GM12874 (cell line): ENCODE results near the gene CGREF1.

Experiments
- CTCF ChIP-seq: IDR thresholded peaks from 2 replicates; pipeline ENCODE4 v1.5.1; 2011; ENCODE audit warnings: low read depth, mild to moderate bottlenecking, control low read depth, low read length, moderate library complexity; ENCODE audit not compliant: insufficient read depth

CGREF1 gene

DNA sequence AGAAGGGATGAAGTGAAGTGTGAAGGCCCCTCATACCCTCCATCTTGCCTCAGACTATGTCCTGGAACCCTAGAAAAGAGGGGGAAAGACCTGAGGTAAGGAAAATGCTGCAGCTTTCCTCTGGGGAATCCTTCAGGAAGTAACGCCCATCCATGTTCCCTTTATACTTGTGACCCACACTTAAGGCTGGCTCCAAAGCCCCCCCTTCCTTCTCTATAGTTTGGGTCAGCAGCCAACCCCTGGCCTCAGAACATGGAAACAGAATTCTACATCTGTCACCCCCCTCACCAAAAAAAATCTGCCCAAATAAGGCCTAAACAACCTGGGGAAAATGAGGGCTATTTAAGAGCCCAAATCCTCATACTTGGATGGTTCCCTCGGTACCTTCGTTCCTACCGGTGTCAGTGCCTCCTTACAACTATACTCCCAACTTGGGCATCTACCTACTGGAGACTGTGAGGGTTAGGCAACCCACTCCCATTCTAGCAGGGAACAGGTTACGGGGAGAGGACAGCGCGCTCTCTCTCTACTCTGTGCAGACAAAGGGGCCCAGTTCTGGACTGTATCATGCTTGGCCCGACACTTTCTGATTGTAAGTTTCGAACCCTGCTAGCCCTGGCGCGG, 48.2 kb downstream of the CGREF1 start:
- TF ChIP-seq CTCF: no peak

DNA sequence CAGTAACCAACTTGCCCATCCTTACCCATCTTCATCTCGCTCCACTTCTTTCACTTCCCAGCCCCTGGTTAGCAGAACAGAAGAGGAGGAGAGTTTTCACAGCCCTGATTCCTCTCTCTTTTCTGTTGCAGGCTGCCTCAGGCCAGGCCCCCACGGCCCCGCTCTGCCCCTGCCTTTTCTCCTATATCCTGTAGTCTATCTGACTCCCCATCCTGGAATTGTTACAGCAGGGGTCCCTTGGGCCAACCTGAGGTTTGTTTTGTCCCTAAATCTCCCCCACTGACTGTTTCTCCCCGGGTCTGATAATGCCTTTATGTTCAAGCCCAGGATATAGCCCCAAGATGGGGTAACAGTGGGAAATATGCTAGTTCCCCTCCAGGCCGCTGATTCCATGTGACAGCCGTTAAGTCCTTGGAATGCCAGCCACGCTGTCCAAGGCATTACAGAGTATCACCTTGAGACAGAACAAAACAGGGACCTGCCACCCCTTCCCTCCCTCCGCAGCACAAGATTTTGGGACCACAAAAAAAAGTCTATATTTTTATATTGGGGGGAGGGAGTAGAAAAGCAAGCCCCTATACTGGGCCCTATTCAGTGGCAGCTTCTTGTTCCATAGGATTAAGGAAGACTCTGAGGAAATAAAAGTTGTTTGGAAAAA, 48.8 kb downstream of the CGREF1 start:
- TF ChIP-seq CTCF: no peak

DNA sequence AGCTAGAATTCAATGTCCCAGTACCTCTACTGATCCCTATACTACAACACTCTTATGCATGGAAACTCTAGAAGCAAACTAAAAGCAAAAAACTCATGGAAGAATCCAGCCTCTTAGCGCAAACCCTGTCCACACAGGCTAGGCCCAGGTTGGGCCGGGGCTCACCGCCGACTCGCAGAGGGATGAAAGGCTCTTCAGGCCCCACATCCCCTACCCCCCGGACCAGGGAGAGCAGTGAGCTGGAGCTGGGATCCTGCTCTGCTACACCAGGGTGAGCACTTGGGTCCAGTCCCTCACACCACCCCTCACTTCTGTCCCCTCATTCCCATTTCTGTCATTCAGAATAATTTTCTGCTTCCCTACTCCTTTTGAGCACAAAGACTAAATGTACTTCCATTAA, 49.5 kb downstream of the CGREF1 start:
- TF ChIP-seq CTCF: no peak

DNA sequence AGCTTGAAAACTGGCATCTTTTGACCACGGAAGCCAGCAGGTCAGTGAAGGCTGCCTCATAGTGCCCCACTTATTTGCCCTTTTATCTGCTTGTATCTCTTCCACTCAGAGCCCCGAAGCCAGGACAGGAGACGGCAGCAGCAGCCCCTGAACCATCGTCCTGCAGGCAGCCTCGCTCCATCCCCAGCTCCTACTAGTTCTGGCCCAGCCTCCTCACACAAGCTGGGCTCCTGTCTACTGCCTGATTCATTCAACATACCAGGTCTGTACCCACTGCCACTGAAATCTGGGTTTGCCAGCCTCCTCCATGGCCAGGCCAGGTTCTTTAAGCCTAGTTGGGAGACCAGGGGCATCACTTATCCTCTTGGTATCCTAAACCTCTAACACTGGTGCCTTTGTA, 51.5 kb downstream of the CGREF1 start:
- no peak for TF ChIP-seq CTCF

- no peak for TF ChIP-seq CTCF
Observed at GRCh38 chr2:27065128-27065527, 53.8 kb downstream of the CGREF1 start.

- no peak for TF ChIP-seq CTCF
Observed at GRCh38 chr2:27060323-27060722, 58.6 kb downstream of the CGREF1 start.

- no peak for TF ChIP-seq CTCF
Observed at GRCh38 chr2:27059141-27059820, 59.6 kb downstream of the CGREF1 start.
